ENCODE data around the gene EIF2B1.
"Not testable (repeated sequence)": the region's sequence is repeated elsewhere in the genome, so short reads cannot be mapped to it uniquely, and the experiment has no call there.

GRCh38 chr12:123603495-123603894, 30.0 kb downstream of the EIF2B1 start:
- not testable (repeated sequence) for TF ChIP-seq CTCF, POLR2A (IDR thresholded peaks at IDR 0.05)
